ENCODE data around the gene RAB11FIP2. TPM values are rescaled to one million over a fixed set of nuclear protein-coding genes. Genes with fewer than 3 reads are reported as not detected.

RAB11FIP2 gene
- total and polyA plus RNA-seq, 2 of the 4 experiments (the other 2 are of a cell fraction), result 3.6 to 16.1 TPM

DNA sequence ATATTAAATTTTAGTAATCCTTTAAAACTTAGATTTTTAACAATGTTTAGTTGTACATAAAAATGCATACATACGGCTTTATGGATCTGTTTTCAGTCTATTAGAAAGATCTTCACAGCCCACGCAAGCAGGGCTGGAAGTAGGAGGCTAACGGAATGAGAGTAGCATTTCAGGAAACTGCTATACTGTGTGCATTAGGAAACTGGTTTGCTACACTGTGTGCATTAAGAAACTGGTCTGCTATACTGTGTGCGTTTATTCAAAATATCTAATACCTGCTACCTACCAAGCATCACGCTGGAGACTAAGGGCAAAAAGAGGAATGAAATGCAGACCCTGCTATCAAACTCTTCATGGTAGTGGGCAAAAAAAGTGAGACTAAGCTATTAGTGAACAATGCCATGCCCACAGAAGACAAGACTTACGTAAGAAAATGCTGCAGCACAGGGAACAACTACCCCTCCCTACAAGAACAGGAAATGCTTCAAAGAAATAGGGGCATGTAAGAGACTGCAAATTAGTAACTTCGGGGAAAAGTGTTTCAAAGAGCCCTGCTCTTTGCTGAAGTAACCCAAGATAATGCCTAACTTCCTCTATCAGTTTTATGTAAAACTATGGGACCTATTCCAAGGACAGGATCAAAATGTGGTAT, 11.3 kb downstream of the RAB11FIP2 start:
- dilution Hi-C loops (cut with HindIII; ENCODE audit: low sequenced_read_pairs, unreplicated experiment) (no loop called here), in situ Hi-C loops (cut with MboI; ENCODE audit: low sequenced_read_pairs) (no loop called here), intact Hi-C loops (cut with micrococcal nuclease) (no loop called here)
- H4K8ac ChIP-seq (ENCODE audit: low read depth in 2 of 2, low read length in 2 of 2), result no peak overlapping the region
- no peak overlapping the region for H3K4me3 ChIP-seq (ENCODE audit: insufficient read depth, low read depth, low read length)
- H2AFZ ChIP-seq (replicated peaks; ENCODE audit: low read length, poor library complexity), result no peak overlapping the region
- H4K5ac ChIP-seq (ENCODE audit: low read depth, low read length), result no peak overlapping the region
- H3K27me3 ChIP-seq (ENCODE audit: control insufficient read depth, insufficient read depth, low read length), result no peaks in the 10 kb centered on the region
- no peak overlapping the region for H2AK9ac ChIP-seq (replicated peaks; ENCODE audit: low read depth, low read length, poor library complexity)
- H2BK15ac ChIP-seq (ENCODE audit: low read depth, low read length), result no peak overlapping the region
- H3K23ac ChIP-seq (ENCODE audit: low read depth, low read length), result no peak overlapping the region
- no peak overlapping the region for H3K4me2 ChIP-seq (ENCODE audit: low read depth, low read length)
- H3K4me1 ChIP-seq (ENCODE audit: control insufficient read depth, insufficient read depth, low read length), result no peaks in the 10 kb centered on the region; the same call in 1 of the 2 replicates
- peaks cover 7 to 11% of the 10 kb centered on the region in 2 experiments; a peak in 3 of 4 replicates for H3K79me1 ChIP-seq (ENCODE audit: low read depth in 1 of 2, low read length in 2 of 2)
- TF ChIP-seq CTCF (conservative IDR thresholded peaks at IDR 0.05; ENCODE audit: low read depth, low read length) (no peak), MAZ (IDR thresholded peaks at IDR 0.05; ENCODE audit: borderline replicate concordance, low read depth, low read length) (no peak), NFE2L2 (IDR thresholded peaks at IDR 0.05; ENCODE audit: low read depth, low read length) (no peak), CHD1 (IDR thresholded peaks at IDR 0.05; ENCODE audit: low read depth, low read length) (no peak), FOS (IDR thresholded peaks at IDR 0.05; ENCODE audit: low read depth, low read length) (no peak), BHLHE40 (IDR thresholded peaks at IDR 0.05; ENCODE audit: low read depth, low read length) (no peak), RFX5 (IDR thresholded peaks at IDR 0.05; ENCODE audit: low read depth, low read length) (no peak), RCOR1 (IDR thresholded peaks at IDR 0.05; ENCODE audit: insufficient replicate concordance, low read length) (no peak), RAD21 (IDR thresholded peaks at IDR 0.05; ENCODE audit: low read length) (no peak), SMC3 (IDR thresholded peaks at IDR 0.05; ENCODE audit: low read depth, low read length) (no peak), CEBPB (IDR thresholded peaks at IDR 0.05; ENCODE audit: low read depth, low read length) (no peak), POLR2A (IDR thresholded peaks at IDR 0.05; ENCODE audit: low read depth, low read length) (no peak)
- TF ChIP-seq, protein P1, sequence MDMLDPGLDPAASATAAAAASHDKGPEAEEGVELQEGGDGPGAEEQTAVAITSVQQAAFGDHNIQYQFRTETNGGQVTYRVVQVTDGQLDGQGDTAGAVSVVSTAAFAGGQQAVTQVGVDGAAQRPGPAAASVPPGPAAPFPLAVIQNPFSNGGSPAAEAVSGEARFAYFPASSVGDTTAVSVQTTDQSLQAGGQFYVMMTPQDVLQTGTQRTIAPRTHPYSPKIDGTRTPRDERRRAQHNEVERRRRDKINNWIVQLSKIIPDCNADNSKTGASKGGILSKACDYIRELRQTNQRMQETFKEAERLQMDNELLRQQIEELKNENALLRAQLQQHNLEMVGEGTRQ (IDR thresholded peaks at IDR 0.05; ENCODE audit: low read depth, low read length), result no peak
- TF ChIP-seq, protein P2, sequence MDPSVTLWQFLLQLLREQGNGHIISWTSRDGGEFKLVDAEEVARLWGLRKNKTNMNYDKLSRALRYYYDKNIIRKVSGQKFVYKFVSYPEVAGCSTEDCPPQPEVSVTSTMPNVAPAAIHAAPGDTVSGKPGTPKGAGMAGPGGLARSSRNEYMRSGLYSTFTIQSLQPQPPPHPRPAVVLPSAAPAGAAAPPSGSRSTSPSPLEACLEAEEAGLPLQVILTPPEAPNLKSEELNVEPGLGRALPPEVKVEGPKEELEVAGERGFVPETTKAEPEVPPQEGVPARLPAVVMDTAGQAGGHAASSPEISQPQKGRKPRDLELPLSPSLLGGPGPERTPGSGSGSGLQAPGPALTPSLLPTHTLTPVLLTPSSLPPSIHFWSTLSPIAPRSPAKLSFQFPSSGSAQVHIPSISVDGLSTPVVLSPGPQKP (IDR thresholded peaks at IDR 0.05; ENCODE audit: borderline replicate concordance, low read depth, low read length), result no peak
- ChIA-PET CTCF (interaction anchor here (1.0 kb wide), 1 partner anchor 8 kb away, joined by 3 read pairs; no protein-coding TSS in a partner anchor), POLR2A (ENCODE audit: unreplicated experiment) (no interaction called here)
- DNase-seq, result no peak
- no peak overlapping the region for H2BK5ac ChIP-seq (ENCODE audit: low read depth, low read length, poor library complexity, severe bottlenecking)
- H3K18ac ChIP-seq (ENCODE audit: low read depth, low read length), result no peak overlapping the region
- H2AK5ac ChIP-seq (ENCODE audit: low read depth, low read length), result no peak overlapping the region
- no peak overlapping the region for H3K27ac ChIP-seq (ENCODE audit: insufficient read depth, low read length)
- no peak overlapping the region for H3K56ac ChIP-seq (ENCODE audit: extremely low read depth, insufficient read depth, low read length)
- H3K14ac ChIP-seq (replicated peaks; ENCODE audit: low read depth, low read length), result no peak overlapping the region
- no peaks in the 10 kb centered on the region for H3K9me3 ChIP-seq (ENCODE audit: control insufficient read depth, insufficient read depth, low read length)
- H3K36me3 ChIP-seq (ENCODE audit: control insufficient read depth, insufficient read depth, low read length), result peaks cover 3% of the 10 kb centered on the region; the same call in 1 of the 2 replicates
- 100% methylated on average over 2 of the region's 7 CpGs; no CpG with 5 or more reads in 1 of the 2 experiments for WGBS, 2 experiments (ENCODE audit: extremely low coverage in 2 of 2, insufficient read length in 1 of 2)
- H3K4ac ChIP-seq (ENCODE audit: low read depth, low read length), result no peak overlapping the region
- H3K9ac ChIP-seq (ENCODE audit: low read depth, low read length), result no peak overlapping the region
- H3K9me1 ChIP-seq (ENCODE audit: insufficient read depth, low read length), result peaks cover 4% of the 10 kb centered on the region; the same call in 1 of the 2 replicates
- BruUV-seq (replicated peaks), result no TSS peak
- no peaks in the 10 kb centered on the region for H4K20me1 ChIP-seq (ENCODE audit: insufficient read depth, low read length)
- H2BK20ac ChIP-seq (ENCODE audit: low read depth, low read length), result no peak overlapping the region
- H4K91ac ChIP-seq (ENCODE audit: insufficient read depth, low read depth, low read length), result no peak overlapping the region
- ATAC-seq (ENCODE audit: low read depth), result no peak
- H2BK120ac ChIP-seq (ENCODE audit: low read depth, low read length), result no peak overlapping the region
